ENCODE measurements around the gene TBCA. TPM values are rescaled to one million over a fixed set of nuclear protein-coding genes. Genes with fewer than 3 reads are reported as not detected.

TBCA gene
- total and polyA plus RNA-seq, 2 experiments from 2014 or later: 117 to 814 TPM

- DNase-seq (ENCODE audit: low spot score) (no peak), ATAC-seq (no peak)
- peaks cover 36% of the 10 kb centered on the region for H3K4me1 Mint-ChIP-seq
- H3K27me3 Mint-ChIP-seq (ENCODE audit: insufficient read depth, low read depth, poor library complexity): peaks cover 11% of the 10 kb centered on the region
- Histone ChIP-seq H3K36me3 (ENCODE audit: insufficient read depth) (no peaks in the 10 kb centered on the region), H3K27ac (ENCODE audit: low read depth) (no peak overlapping the region), H3K27me3 (ENCODE audit: insufficient read depth) (no peaks in the 10 kb centered on the region), H3K4me1 (ENCODE audit: insufficient read depth) (peaks cover 24% of the 10 kb centered on the region), H2AFZ (no peak overlapping the region), H3K4me3 (no peak overlapping the region), H3K4me2 (no peak overlapping the region), H3K9me2 (ENCODE audit: insufficient read depth) (no peaks in the 10 kb centered on the region), H3F3A (replicated peaks; ENCODE audit: low read depth) (no peaks in the 10 kb centered on the region), H4K20me1 (replicated peaks; ENCODE audit: insufficient read depth) (peaks cover 4% of the 10 kb centered on the region; the same call in 1 of the 2 replicates), H3K79me2 (replicated peaks; ENCODE audit: insufficient read depth) (peaks cover 33% of the 10 kb centered on the region)
- no peak for TF ChIP-seq STAT1 (IDR thresholded peaks at IDR 0.05; ENCODE audit: unreplicated experiment)
- no peak for TF ChIP-seq ZNF462 (CRISPR knock-in tag; IDR thresholded peaks at IDR 0.05)
- TF ChIP-seq ETS1 (IDR thresholded peaks at IDR 0.05): no peak
- TF ChIP-seq POLR2AphosphoS5 (IDR thresholded peaks at IDR 0.05; ENCODE audit: low read depth): no peak
- no peak for TF ChIP-seq ZNF114 (CRISPR knock-in tag; IDR thresholded peaks at IDR 0.05)
- TF ChIP-seq ZNF331 (CRISPR knock-in tag; IDR thresholded peaks at IDR 0.05; ENCODE audit: low read depth): no peak
- no peak for TF ChIP-seq NANOG (IDR thresholded peaks at IDR 0.05; ENCODE audit: borderline replicate concordance)
- TF ChIP-seq CREB1 (CRISPR knock-in tag; IDR thresholded peaks at IDR 0.05; ENCODE audit: low read depth): no peak
- no peak for TF ChIP-seq CTCF (conservative IDR thresholded peaks at IDR 0.05; ENCODE audit: low read depth in 2 of 2)
- no peak for TF ChIP-seq EZH2 (IDR thresholded peaks at IDR 0.05; ENCODE audit: low read depth, unreplicated experiment)
- no peak for TF ChIP-seq JUNB (IDR thresholded peaks at IDR 0.05; ENCODE audit: unreplicated experiment)
- peak overlapping the region; percentile 42; the same call in 1 of the 3 replicates for H3K4me3 Mint-ChIP-seq
- H3K27ac Mint-ChIP-seq: no peak overlapping the region
- no peaks in the 10 kb centered on the region for H3K9me3 Mint-ChIP-seq
- peaks cover 2% of the 10 kb centered on the region for H3K36me3 Mint-ChIP-seq (ENCODE audit: low read depth)
These were observed 1.2 kb upstream of the TBCA start for GRCh38 chr5:77777281-77777892.
